NCI-H446 treated with DMSO at 0.1 percent for 48 hours (cell line): ENCODE results near the gene REX1BD.
A peak's percentile ranks its signal among the peaks of the same experiment; 100 is the strongest.
"Not testable (repeated sequence)": the region's sequence is repeated elsewhere in the genome, so short reads cannot be mapped to it uniquely, and the experiment has no call there.

Source experiments
- DNase-seq: peaks from one replicate; lab custom pipeline; 2025; lab: John Stamatoyannopoulos, UW

REX1BD gene

DNA sequence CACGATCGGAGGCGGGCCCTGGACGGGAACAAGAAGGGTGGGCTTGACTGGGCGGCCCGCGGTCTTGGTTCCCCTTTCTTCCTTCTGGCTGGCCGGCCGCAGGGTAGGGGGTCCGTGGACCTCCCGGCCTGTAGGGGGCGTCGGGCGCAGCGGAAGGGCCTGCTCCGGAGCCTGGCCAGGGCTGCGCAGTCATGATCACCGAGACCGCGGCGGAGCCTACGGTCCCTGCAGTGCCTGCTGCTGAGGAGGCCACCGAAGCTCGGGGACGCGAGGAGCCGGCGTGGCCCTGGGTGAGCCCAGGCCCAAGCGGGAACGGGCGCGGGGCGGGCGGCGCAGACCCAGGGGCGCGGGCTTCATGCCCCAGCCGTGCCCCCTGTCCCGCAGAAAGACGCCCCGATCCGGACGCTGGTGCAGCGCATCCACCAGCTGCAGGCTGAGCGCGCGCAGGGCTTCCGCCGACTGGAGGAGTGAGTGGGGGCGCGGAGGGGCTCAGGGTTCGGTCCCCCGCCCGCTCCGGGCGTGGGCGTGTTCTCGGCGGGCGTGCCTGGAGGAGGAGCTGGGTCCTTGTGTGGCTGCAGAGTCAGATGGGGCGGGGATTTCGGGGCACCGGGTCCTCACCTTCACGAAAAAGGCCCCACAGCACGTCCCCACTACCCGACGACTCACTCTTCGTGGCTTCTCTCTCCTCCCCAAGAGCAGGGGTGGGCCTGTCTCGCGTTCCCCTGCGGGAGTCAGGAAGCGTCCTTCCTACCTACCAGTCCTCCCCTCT lies at the start of gene REX1BD:
TSS of gene REX1BD (plus strand) at position 188 of the 769 bp plus-strand sequence. CDS start at position 192, 4 bp downstream.
- peak; percentile 61 for DNase-seq

- no peak for DNase-seq
These were observed 49.2 kb upstream of the REX1BD start for GRCh38 chr19:18539372-18539771.

DNA sequence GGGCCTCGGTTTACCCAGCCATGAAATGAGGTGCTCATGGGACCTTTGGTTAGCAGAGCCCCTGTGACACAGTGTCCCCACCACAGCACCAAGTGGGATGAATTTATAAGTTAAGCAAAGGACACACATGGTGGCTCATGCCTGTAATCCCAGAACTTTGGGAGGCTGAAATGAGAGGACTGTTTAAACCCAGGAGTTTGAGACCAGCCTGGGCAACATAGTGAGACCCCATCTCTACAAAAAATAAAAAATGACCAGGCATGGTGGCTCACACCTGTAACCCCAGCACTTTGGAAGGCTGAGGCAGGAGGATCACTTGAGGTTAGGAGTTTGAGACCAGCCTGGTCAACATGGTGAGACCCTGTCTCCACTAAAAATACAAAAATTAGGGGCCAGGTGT lies 48.4 kb upstream of the REX1BD start:
- DNase-seq, result not testable (repeated sequence)

- no peak for DNase-seq
These were observed 47.2 kb upstream of the REX1BD start for GRCh38 chr19:18541258-18541991.

DNA sequence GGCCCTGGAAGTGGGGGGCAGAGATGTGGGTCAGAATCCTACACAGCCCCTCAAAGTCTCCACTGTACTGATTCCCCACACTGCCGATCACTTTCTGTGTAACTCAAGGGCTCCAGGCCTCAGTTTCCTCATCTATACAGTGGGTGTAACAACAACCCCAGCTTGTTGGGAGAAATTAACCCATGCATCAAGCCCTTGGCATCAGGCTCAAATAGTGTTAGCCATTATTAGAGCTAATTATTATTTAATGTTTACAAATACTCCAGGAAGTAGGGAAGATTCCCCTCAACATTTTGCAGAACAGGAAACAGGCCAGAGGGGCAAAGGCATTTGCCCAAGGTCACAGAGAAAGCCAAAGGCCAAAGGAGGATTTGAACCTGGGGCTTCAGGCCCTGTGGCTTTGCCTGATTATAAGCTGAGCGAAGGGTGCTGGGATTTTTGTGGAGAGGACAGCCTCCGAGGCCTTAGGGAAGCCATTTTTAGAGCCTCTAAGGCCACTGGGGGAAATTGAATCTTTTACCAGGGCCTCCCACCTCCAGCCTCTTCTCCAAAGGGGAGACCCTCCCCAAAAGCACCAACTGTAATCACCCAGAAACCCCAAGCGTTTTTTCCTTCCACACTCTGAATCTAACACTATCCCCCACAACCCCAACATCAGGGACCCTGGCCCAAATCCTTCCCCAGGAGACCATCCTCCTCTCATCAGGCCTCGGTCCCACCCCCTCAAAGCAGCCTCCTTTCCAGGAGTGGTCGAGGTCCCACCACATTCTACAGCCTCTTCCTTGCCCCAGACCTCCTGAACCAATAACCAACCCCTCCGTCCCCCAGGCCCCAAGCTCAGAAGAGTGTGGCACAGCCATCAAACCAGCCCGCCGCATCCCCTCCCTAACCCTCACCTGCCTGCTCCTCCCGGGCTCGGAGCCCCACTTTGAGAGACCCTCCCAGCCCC lies 46.3 kb upstream of the REX1BD start:
- DNase-seq, result no peak

GRCh38 chr19:18542941-18543813 lies 45.4 kb upstream of the REX1BD start, which contains the start of gene FKBP8:
TSS of gene FKBP8 (minus strand) at chr19:18543573. CDS start at chr19:18541970, 1,603 bp downstream.
- DNase-seq, result peak; percentile 74

DNA sequence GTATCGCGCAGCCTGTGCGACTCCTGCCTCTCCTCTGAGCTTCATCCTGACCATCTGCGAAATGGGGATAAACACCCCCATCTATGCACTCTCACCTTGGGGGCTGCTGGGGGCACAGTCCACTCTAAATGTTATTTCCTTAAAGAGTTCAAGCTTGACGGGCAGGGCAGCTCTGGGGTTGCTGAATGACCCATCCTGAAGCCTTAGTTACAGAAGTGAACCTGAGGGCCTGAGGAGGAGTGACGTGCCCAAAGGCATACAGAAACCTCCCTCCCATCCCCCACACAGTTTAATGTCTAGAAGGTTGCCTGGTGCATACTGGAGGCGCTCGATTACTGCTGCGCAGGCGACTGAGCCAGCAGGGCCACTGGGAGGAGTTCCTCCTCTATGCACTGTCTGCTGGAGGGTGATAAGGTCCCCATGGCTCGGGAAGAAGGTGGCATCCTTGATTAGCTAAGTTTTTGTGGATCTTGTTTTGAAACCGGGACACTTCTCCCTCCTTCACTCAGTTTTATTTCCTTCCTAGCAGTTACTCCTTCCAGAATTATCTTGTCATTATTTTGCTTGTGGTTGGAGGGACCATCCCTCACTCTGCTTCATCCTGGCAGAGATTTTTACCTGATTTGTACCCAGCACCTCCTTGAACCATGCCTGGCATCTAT lies 44.7 kb upstream of the REX1BD start:
- DNase-seq, result peak; percentile 38

DNA sequence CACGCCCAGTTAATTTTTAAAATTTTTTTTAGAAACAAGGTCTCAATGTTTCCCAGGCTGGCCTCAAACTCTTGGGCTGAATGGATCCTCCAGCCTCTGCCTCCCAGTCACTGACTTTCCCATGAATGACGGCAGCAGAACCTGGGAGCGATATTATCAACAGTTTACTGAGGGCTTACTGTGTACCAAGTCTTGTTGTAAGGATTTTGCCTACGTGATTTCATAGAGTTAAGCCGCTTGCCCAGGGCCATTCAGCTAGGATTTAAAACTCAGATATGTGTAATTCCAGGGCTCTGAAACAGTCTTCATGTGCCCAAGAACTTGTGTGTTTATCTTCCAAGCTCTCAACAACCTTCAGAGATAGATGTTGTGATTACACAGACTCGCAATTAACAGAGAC lies 37.0 kb upstream of the REX1BD start:
- no peak for DNase-seq

DNA sequence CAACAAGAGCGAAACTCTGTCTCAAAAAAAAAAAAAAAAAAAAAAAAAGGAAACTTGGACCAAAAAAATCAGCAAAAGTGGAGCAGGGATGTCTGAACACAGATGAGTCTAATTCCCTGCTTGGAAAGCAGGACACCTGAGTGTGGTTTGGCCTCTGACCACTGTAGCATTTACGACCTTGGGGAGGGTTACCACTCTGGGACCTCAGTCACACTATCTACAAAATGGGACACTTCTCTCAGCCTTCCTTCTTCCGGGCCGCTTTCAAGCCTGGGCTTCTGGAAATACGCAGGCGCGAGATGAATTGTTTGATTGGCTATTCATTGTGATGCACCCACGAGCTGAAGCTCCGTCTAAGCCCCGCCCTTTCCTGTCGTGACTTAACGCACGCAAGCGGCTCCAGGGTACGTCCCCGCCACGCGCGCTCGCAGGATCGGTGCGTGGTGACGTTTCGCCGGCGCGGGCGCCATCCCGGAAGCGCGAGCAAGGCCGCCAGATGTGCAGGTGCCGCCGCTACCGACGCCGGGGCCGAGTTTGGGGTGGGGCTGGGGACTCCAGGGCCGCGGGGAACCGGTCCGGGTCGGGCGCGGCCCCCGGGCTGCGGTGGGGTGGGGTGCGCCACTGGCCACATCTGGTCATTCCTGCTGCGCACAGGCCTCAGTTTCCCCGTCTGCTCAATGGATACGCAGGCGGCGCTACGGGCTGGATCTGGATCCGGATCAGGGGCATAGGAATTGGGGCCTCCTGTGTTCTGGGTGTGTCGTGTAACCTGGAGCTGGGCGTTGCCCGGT lies 31.0 kb upstream of the REX1BD start, which contains the start of gene KXD1:
TSS of gene KXD1 (plus strand) at position 460 of the 791 bp plus-strand sequence. CDS start 4,187 bp downstream, outside the sequence.
- DNase-seq, result peak; percentile 98

GRCh38 chr19:18558202-18558555 lies 30.4 kb upstream of the REX1BD start:
- DNase-seq, result no peak

DNA sequence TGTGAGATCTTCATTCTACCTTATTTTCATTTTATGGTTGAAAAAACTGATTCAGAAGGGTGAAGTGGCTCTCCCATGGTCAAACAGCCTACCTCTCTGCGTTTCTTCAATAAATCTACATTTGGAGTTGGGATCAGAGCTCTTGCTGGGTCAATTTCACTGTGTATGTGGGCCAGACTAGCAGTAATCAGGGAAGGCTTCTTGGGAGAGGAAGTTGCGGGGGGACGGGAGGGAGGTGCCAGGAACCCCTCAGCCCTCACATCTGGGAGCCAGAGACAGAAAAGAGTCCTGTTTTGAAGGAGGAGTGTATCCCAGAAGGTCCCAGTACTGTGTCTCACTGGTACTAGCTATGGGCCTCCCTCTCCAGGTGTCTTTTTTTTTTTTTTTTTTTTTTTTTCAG lies 30.0 kb upstream of the REX1BD start:
- DNase-seq, result no peak

DNA sequence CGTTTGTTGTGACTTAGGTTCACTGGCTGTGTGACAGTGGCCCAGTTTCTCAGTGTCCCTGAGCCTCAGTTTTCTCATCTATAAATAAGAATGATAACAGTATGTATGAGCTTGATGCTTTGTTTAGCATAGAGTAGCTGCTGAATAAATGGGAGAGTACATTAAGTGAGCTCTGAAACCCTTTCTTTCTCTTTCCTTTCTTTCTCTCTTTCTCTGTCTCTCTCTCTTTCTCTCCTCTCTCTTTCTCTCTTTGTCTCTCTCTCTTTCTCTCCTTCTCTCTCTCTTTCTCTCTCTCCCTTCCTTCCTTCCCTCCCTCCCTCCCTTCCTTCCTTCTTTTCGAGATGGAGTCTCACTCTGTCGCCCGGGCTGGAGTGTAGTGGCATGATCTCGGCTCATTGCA lies 28.9 kb upstream of the REX1BD start:
- DNase-seq, result no peak

DNA sequence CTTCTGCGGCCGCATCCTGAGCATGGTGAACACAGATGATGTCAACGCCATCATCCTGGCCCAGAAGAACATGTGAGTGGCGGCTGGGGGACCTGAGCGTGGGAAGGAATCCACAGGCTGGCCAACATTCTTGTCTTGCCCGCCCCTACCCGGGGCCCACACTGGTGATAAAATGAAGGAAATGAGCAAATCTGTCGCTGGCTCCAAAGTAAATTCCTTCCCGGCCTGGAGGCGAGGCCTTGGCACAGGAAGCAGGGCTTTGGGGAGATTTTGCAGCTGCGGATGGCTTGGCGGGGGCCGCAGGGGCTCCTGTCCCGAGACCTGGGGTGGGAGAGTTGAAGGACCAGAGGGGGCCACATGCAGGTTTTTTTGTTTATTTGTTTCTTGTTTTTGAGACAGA lies 26.5 kb upstream of the REX1BD start:
- no peak for DNase-seq

- DNase-seq, result no peak
These were observed 21.6 kb upstream of the REX1BD start for GRCh38 chr19:18566953-18567352.

DNA sequence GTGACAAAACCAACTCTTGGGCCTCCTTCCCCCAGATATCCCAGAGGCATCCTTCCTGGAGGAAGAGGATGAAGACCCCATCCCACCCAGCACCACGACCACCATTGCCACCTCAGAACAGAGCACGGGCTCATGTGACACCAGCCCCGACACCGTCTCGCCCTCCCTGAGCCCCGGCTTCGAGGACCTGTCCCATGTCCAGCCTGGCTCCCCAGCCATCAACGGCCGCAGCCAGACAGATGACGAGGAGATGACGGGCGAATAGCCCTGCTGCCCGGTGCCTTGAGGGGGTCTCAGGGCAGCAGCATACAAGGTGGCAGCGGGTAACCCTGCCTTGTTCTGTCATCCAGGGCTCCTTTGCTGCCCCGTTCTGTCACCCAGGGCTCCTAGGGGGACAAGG lies 20.2 kb upstream of the REX1BD start:
- no peak for DNase-seq

DNA sequence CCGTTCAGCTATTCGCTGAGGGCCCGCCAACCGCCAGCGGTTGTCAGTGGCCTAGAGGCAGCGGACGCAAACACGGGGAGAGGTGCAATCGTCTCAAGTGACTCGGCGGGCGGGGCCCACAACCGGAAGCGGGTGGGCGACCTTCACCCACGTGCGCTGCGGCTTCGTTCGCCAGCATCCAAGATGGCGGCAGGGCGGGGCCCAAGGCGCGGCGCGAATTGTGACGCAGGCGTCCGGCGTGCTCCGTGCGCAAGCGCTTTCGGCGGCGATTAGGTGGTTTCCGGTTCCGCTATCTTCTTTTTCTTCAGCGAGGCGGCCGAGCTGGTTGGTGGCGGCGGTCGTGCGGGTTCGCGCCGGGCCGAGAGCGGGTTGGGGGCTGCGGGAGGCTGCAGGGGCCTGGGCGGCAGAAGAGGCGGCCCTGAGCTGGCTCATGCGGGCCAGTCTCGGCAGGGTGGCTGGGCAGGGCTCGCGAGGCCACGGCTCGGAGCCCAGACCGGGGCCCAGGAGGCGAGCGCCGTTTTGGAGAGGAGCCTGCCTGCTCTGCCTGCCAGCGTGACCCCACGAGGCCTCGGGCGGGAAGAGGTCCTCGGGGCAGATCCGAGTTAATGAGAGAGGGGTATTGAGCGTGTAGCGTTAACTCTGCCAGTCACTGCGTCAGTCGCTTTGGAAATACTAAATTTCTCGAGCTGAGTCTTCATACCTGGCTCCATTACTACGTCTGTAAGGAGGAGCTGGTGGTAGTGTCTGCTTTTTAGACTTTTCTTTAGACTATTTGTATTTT lies 16.8 kb upstream of the REX1BD start, which contains the start of gene UBA52:
TSS of gene UBA52 (plus strand) at position 294 of the 781 bp plus-strand sequence. CDS start 1,444 bp downstream, outside the sequence.
- peak; percentile 96 for DNase-seq

GRCh38 chr19:18574691-18575291 lies 13.8 kb upstream of the REX1BD start:
- DNase-seq, result no peak

DNA sequence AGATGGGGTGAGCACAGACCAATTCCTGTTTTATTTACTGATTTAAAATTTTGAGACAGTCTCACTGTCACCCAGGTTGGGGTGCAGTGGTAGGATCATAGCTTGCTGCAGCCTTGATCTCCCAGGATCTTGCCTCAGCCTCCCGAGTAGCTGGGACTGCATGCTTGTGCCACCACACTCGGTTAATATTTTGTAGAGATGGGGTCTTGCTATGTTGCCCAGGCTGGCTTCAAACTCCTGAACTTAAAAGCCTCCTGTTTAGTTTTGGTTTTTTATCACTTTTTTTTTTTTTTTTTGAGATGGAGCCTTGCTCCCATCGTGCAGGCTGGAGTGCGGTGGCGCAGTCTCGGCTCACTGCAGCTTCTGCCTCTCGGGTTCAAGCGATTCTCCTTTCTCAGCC lies 12.2 kb upstream of the REX1BD start:
- DNase-seq, result no peak
